Heart left ventricle (tissue), 13 donors: ENCODE data around the gene PEF1.

Source experiments
- CTCF ChIP-seq, 12 donors: fragments of 200-600 bp; sonication (generic) in 4 of 12; IDR thresholded peaks; one replicate each; pipeline versions ENCODE4 v1.5.0 to v1.8.0; 2018 to 2022; ENCODE audit warnings: antibody characterized with exemption in 12 of 12, mild to moderate bottlenecking in 5 of 12
- POLR2A ChIP-seq, 2 donors: fragments of 450-650 bp; IDR thresholded peaks; one replicate each; pipeline ENCODE4 v1.6.1; 2017; ENCODE audit warnings: antibody characterized with exemption in 2 of 2, mild to moderate bottlenecking in 2 of 2, moderate library complexity in 2 of 2
- donor health status: ischemic (EF 13 %, LVEDD 7.1; RV severe dilation, severe dysfunction).
- donor health status: DM: no; HTN: yes; CAD: no.
- donor health status: DM: no; HTN: no; CAD: no.
- donor health status: ischemic (EF 25% LVEDD 6.9; RV normal size, moderate dysfunction).
- donor health status: ischemic (EF 25% LVEDD 5.7; RV mildly dilated, moderate dysfunction).
- donor health status: ischemic (EF 35%, LVEDD 5.7; RV mildly dilated, moderate dysfunction).
- donor health status: nonischemic (EF 11% LVEDD 7.7; RV severe dilation, severe dysfunction).
- donor health status: DM: yes; HTN: yes; CAD: no.
- donor health status: PGD.
- donor health status: ischemic (EF 29% LVEDD 5.4; RV normal size, mild dysfunction).
- donor health status: nonischemic (EF 23%, LVEDD 6.1; RV moderate dilation, normal function).

- TF ChIP-seq POLR2A (IDR thresholded peaks at IDR 0.05) (no peak), CTCF (IDR thresholded peaks at IDR 0.05) (no peak)
Measured at GRCh38 chr1:31673433-31673832, 28.8 kb upstream of the PEF1 start.
